PC-3 (cell line): ENCODE measurements around the gene CAMTA1. TPM values are rescaled to one million over a fixed set of nuclear protein-coding genes. Genes with fewer than 3 reads are reported as not detected.

Source experiments
- ATAC-seq: fragments of 200-7000 bp; cut with Tn5 transposase; 2 replicates; pipeline ENCODE4 v1.9.1; 2020; ENCODE audit warnings: mild to moderate bottlenecking, moderate library complexity
- BruUV-seq: library from RNA; stranded (reverse); fragments of 400-500 nt; replicated peaks from 2 replicates; lab custom pipeline; 2021; lab: Mats Ljungman, UMichigan
- CTCF ChIA-PET: fragments of 300-600 bp; sonication (Branson Sonifier 250); formaldehyde crosslinking; loops from one replicate; lab custom pipeline; 2022; ENCODE audit warnings: antibody characterized with exemption; lab: Charles Lee
- POLR2A ChIA-PET: fragments of 300-600 bp; sonication (Branson Sonifier 250); formaldehyde crosslinking; loops from one replicate; lab custom pipeline; 2022; ENCODE audit warnings: antibody characterized with exemption; ENCODE audit not compliant: unreplicated experiment; lab: Charles Lee
- DNase-seq: peaks from one replicate; pipeline ENCODE4 v3.0.0-alpha.2; 2015
- H2AFZ ChIP-seq: fragments of 300-600 bp; sonication (generic); 2 replicates; pipeline ENCODE4 v1.6.0; 2016; ENCODE audit warnings: antibody characterized with exemption, low read length
- H3F3A ChIP-seq: fragments of 300-600 bp; sonication (generic); one replicate; pipeline ENCODE4 v1.6.0; 2017; ENCODE audit warnings: antibody characterized with exemption, low read length, control low read depth, mild to moderate bottlenecking; ENCODE audit not compliant: unreplicated experiment
- H3K27ac ChIP-seq: fragments of 300-600 bp; sonication (generic); 2 replicates; pipeline ENCODE4 v1.5.1; 2016; ENCODE audit warnings: mild to moderate bottlenecking, low read length
- H3K27me3 ChIP-seq: fragments of 300-600 bp; sonication (generic); 2 replicates; pipeline ENCODE4 v1.6.1; 2016; ENCODE audit warnings: low read length, mixed read lengths
- H3K36me3 ChIP-seq: fragments of 300-600 bp; sonication (generic); 2 replicates; pipeline ENCODE4 v1.6.1; 2016; ENCODE audit warnings: low read depth, mixed run types, low read length, mixed read lengths
- H3K4me1 ChIP-seq: fragments of 300-600 bp; sonication (generic); 2 replicates; pipeline ENCODE4 v1.5.1; 2016; ENCODE audit warnings: low read length; ENCODE audit not compliant: insufficient read depth
- H3K4me2 ChIP-seq: fragments of 300-600 bp; sonication (generic); 2 replicates; pipeline ENCODE4 v1.6.0; 2016; ENCODE audit warnings: low read length
- H3K4me3 ChIP-seq: fragments of 300-600 bp; sonication (generic); 2 replicates; pipeline ENCODE4 v1.5.1; 2016; ENCODE audit warnings: mild to moderate bottlenecking, low read length, mixed read lengths
- H3K79me2 ChIP-seq: fragments of 300-600 bp; sonication (generic); 2 replicates; pipeline ENCODE4 v1.6.1; 2017; ENCODE audit warnings: low read length, mixed read lengths
- H3K9ac ChIP-seq: fragments of 300-600 bp; sonication (generic); 2 replicates; pipeline ENCODE4 v1.6.0; 2016; ENCODE audit warnings: mild to moderate bottlenecking, low read length
- H3K9me2 ChIP-seq: fragments of 300-600 bp; sonication (generic); replicated peaks from 2 replicates; pipeline ENCODE4 v1.6.1; 2016; ENCODE audit warnings: mixed run types, low read length, mixed read lengths
- H3K9me3 ChIP-seq: fragments of 300-600 bp; sonication (generic); 2 replicates; pipeline ENCODE4 v1.6.1; 2016; ENCODE audit warnings: low read length, mixed read lengths
- H4K20me1 ChIP-seq: fragments of 300-600 bp; sonication (generic); 2 replicates; pipeline ENCODE4 v1.6.1; 2016; ENCODE audit warnings: low read length, mixed read lengths
- CTCF ChIP-seq: fragments of 300-600 bp; sonication (generic); conservative IDR thresholded peaks from 2 replicates; pipeline ENCODE4 v1.5.1; 2017; ENCODE audit warnings: antibody characterized with exemption, low read depth, mild to moderate bottlenecking, low read length
- EZH2 ChIP-seq: fragments of 300-600 bp; sonication (generic); IDR thresholded peaks from one replicate; pipeline ENCODE4 v1.6.1; 2017; ENCODE audit warnings: antibody characterized with exemption, mild to moderate bottlenecking, low read length; ENCODE audit not compliant: unreplicated experiment
- EZH2phosphoT487 ChIP-seq: fragments of 300-600 bp; sonication (generic); IDR thresholded peaks from 2 replicates; pipeline ENCODE4 v1.6.1; 2018; ENCODE audit warnings: mild to moderate bottlenecking, antibody characterized with exemption, low read length, borderline replicate concordance
- intact Hi-C: fragments of 100-400 bp; cut with micrococcal nuclease; formaldehyde crosslinking; loops from 2 replicates; pipeline ENCODE4 v1.9.0; 2023
- total RNA-seq: library from RNA; depleted of rRNA; stranded (reverse); fragments of >200 nt; gene quantifications from 2 replicates; pipeline ENCODE4 v1.2.3, GENCODE V29; 2014

Gene CAMTA1
- total RNA-seq, 1 experiment from 2014 or later: 40.8 TPM

GRCh38 chr1:7717748-7718368, 932.6 kb downstream of the CAMTA1 start:
- Histone ChIP-seq H3F3A (no peaks in the 10 kb centered on the region), H3K9me2 (no peaks in the 10 kb centered on the region), H3K27ac (no peak overlapping the region), H3K4me3 (no peak overlapping the region), H3K36me3 (no peaks in the 10 kb centered on the region), H3K4me2 (no peak overlapping the region), H3K9me3 (no peaks in the 10 kb centered on the region), H3K9ac (no peak overlapping the region), H2AFZ (no peak overlapping the region), H3K27me3 (peaks cover 61% of the 10 kb centered on the region), H3K79me2 (no peaks in the 10 kb centered on the region), H4K20me1 (no peaks in the 10 kb centered on the region), H3K4me1 (no peaks in the 10 kb centered on the region)
- POLR2A ChIA-PET: interaction anchor here (0.6 kb wide), 2 partner anchors 572 to 1240 kb away, joined by 7 read pairs; no protein-coding TSS in a partner anchor
- intact Hi-C loops: no loop called here
- CTCF ChIA-PET: no interaction called here
- ATAC-seq: peak; percentile 29; the same call in 1 of the 2 replicates
- DNase-seq: peak; percentile 39
- no TSS peak for BruUV-seq
- TF ChIP-seq EZH2phosphoT487: no peak
- TF ChIP-seq CTCF: no peak
- TF ChIP-seq EZH2: no peak

GRCh38 chr1:7719468-7720094, 934.3 kb downstream of the CAMTA1 start:
- no peak overlapping the region for H2AFZ ChIP-seq
- H3K4me1 ChIP-seq: no peaks in the 10 kb centered on the region
- intact Hi-C loops: no loop called here
- no peaks in the 10 kb centered on the region for H3K9me2 ChIP-seq
- ChIA-PET CTCF (no interaction called here), POLR2A (no interaction called here)
- H3K79me2 ChIP-seq: no peaks in the 10 kb centered on the region
- no peak overlapping the region for H3K27ac ChIP-seq
- TF ChIP-seq EZH2phosphoT487 (no peak), CTCF (no peak), EZH2 (no peak)
- no peaks in the 10 kb centered on the region for H4K20me1 ChIP-seq
- H3K4me3 ChIP-seq: no peak overlapping the region
- H3K36me3 ChIP-seq: no peaks in the 10 kb centered on the region
- no peaks in the 10 kb centered on the region for H3K9me3 ChIP-seq
- no peaks in the 10 kb centered on the region for H3F3A ChIP-seq
- ATAC-seq (no peak), DNase-seq (no peak)
- H3K9ac ChIP-seq: no peak overlapping the region
- BruUV-seq: no TSS peak
- H3K27me3 ChIP-seq: peaks cover 50% of the 10 kb centered on the region
- H3K4me2 ChIP-seq: no peak overlapping the region
